HG03558 (cell line): ENCODE measurements around the gene VPS13C.
"Not testable (repeated sequence)": the region's sequence is repeated elsewhere in the genome, so short reads cannot be mapped to it uniquely, and the experiment has no call there.

ENCODE experiments used
- ATAC-seq: cut with Tn5 transposase; IDR thresholded peaks from one replicate; pipeline ENCODE4 v1.9.1; 2021; ENCODE audit warnings: moderate number of reproducible peaks; ENCODE audit not compliant: unreplicated experiment; ENCODE audit errors: extremely low read depth

Gene VPS13C

DNA sequence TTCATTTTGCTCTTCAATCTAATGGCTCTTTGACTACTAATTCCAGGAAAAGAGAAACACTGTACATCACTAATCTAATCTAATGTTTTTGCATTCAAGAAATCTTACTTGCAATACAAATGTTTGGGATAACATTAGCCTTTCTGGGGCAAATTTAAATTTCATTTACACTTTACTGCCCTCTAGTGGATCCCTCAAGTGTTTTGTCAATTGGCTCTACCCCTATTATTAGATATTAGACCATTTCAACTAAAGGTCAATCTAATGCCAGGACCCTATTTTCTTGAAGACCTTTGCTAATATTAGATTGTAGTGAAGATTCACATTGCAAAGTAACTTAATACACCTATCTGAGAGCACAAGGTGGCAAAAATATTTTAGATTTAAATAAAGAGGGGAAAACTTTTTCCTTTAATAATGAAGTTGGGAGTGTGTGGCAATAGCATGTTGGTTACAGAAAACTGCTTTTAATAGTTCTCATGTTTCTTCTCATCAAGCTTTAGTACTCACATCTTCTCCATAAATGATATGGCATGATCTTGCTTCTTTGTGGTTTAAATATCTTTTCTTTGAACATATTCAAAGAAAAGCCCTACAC, 11.6 kb upstream of the VPS13C start:
- ATAC-seq: no peak

DNA sequence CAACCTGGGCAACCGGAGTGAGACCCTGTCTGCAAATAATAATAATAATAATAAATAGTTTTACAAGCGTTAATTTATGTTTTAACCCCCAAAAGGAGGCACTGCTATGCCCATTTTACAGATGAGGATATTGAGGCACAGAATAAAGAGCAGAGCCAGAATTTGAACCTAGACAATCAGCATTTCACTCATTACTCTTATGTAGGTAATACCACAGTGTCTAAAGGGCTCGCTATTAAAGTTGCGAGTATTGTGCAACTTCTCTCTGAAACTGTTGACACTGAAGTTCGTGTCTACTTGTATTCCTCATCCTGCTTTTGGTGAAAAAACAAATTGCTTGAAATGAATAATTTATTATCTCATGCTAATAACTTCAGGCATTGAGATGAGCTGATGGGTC, 9.3 kb upstream of the VPS13C start:
- ATAC-seq: no peak

DNA sequence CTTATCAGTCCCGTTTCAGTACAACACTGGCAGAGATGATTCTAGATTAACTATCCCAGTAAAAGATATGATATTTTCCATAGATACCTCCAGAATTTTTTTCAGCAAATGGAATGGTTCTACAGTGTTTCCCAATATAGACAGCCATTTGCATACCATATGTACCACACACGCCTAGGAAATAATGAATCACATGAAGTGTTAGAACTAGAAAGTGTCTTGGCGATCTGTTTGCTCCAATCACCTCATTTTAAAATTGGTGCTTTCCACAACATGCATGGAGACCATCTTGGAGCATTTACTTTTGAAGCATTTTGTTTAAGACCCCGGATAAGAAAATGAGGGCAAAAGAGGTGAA, 8.5 kb upstream of the VPS13C start:
- no peak for ATAC-seq

DNA sequence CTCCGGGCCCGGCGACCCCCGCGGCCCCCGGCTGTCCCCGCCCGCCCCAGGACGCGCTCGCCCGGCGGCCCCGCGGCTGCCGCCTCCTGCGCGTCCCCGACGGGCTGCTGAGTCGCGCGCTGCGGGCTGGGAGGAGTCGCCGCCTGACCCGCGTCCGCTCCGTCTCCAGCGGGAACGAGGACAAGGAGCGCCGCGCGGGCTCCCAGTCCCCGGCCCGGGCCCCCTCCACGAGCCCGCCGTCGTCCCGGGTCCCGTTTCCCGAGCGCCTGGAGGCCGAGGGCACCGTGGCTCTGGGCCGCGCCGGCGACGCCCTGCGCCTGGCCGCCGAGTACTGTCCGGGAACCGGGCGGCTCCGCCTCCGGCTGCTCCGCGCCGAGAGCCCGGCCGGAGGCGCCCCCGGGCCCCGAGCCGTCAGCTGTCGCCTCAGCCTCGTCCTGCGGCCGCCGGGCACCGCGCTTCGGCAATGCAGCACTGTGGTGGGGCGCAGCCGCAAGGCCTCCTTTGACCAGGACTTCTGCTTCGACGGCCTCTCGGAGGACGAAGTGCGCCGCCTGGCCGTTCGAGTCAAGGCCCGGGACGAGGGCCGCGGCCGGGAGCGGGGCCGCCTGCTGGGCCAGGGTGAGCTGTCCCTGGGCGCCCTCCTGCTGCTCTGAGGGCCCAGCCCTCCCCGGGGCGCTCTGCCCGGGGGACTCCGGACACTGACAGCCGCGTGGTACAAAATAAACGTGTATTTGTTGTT, 8.0 kb upstream of the VPS13C start:
- no peak for ATAC-seq

DNA sequence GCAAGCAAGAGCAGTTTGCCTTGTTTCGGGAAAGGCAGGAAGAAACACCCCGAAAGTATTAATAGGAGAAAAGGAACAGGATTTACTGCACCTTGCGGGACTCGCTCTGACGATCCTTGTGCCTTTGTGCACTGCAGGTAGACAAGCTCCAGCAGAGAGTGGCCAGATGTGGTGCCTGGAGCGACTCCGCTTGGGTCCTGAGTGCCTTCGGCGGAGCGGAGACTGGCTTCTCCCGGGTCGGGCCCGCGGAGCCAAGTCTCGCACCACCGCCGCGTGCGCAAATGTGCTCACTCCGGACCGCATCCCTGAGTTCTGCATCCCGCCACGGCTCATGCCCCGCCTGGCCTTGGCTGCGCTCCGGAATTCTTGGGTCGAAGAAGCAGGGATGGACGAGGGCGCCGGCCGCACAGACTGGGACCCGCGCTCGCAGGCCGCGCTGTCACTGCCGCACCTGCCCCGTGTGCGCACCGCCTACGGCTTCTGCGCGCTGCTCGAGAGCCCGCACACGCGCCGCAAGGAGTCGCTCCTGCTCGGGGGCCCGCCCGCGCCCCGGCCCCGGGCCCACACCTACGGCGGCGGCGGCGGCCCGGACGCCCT, 7.3 kb upstream of the VPS13C start:
- ATAC-seq: no peak

DNA sequence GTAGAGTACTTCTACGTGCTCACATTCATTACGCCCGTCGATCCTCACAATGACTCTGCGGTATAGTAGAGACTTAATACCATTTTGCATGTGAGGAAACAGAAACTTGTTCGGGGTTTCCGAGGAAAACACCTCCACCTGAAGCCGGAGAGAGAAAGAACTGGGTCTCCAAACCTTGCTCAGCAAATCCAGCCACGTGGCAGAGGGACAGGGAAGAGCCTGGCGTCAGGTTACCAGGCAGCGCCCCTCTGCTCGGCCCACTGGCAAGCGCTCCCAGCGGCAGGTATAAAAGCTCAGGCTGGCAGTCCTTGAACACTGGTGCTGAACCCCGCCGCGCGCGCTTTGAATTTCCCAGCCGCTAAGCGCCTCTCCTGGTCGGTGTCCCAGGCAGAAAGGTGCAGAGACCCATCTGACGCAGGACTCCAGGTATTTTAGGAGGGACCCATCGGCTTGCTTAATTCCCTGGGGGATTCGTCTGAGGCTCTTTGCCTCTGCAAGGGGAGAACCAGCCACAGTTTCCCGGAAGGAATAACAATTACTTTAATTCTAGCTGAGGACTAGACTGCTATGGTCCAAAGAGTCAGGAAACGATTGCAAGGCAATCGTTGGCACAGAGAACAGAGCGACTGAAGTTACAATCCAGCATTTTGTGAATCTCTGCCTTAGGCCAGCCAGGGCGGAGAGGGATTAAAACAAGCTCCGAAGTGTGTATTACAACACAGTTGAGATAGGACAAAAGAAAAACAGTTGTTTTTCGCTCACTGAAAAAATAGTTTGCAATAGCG, 6.6 kb upstream of the VPS13C start, which contains the start of gene C2CD4A:
C2CD4A (plus strand) TSS at position 315 of the 785 bp plus-strand sequence. CDS start 637 bp downstream, outside the sequence.
- ATAC-seq: no peak

DNA sequence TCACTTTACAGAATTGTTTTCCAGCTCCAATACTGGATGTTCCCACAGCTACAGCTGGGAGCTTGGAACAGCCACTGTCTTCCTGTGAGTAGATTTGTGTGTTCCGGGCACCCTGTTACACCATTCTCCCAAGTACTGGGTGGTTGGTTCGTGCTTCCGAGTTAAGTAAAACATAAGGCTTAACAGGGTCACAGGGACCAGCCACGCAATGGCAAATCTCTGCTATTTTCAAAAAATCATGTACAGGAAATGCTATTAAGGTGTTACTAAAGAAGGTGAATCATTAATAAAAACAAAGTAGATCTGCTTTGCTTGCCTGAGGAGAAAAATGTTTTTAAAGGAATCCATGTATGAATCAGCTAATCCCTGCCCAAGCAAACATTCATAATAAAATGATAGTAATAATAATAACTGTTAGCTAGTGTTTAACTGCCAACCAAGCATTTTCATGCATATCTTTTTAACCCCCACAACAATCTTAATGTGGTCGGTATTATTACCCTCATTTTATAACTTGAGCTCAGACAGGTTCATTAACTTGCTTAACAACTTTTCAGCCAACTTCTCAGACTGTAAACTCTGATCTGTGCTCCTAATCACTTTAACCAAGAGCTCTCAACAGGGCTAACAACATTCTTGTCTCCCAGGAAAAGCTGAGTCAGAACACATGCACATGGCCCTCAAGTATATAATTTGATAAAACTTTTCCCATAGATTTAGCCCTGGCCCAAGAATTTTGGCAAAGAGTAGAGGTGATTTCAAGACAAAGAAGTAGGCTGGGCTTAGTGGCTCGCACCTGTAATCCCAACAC, 3.8 kb upstream of the VPS13C start:
- ATAC-seq: no peak

DNA sequence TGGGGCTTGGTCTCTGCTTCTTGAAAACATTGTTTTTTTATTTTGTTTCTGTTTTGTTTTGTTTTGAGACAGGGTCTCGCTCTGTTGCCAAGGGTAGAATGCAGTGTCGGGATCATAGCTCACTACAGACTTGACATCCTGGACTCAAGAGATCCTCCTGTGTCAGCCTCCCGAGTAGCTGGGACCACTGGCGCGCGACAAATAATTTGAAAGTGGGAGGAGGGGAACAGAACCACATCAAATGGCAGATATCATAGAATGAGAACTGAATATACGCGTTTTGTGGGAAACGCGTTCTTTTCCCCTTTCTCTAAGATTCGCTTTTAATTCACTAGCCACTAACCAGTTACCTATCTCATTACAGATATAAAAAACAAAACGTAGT, 641 bp upstream of the VPS13C start:
- no peak for ATAC-seq

DNA sequence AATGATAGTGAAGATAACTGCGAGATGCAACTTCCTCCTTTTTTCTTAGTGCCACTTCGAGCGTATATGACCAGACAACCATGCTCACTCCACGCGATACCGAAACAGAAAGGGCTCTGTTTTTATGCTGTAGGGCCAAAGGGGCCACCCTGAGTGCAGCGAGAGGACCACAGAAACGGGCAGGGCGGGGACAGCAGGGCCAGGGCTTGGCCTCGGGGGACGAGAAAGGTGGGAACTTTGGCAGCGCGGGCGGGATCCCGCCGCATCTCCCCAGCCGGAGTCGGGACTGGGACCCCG, 483 bp downstream of the VPS13C start:
- ATAC-seq: peak; percentile 50

DNA sequence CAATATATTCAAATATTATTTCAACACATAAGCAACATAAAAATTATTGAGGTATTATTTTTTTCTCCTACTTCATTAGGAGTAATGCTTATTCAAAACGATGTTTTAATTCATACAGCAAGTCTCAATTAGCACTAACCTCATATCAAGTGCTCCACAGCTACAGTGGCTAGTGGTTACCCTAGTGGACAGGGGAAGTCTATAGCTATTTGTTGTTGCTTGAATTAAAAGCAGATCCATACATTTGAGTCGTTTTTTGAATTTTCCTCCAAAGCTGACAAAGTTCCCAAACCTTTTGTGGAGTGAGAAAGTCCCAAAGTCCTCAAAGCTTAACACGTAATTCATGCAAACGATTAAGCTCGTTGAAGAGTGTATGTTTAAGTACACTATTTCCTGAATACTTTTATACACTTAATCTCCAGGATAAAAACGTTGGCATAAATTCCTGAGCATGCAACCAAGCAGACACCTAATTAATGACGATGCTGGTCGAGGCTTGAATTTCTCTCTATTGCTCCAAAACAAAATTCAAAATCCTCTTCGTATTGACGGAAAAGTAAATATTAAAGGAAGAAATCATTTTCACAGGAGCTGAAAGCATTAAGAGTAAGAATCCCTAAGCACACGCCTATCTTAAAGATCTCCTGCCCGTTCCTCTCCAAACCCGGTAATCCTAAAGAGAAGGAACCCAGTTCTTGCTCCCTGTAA, 985 bp downstream of the VPS13C start:
- ATAC-seq: no peak

DNA sequence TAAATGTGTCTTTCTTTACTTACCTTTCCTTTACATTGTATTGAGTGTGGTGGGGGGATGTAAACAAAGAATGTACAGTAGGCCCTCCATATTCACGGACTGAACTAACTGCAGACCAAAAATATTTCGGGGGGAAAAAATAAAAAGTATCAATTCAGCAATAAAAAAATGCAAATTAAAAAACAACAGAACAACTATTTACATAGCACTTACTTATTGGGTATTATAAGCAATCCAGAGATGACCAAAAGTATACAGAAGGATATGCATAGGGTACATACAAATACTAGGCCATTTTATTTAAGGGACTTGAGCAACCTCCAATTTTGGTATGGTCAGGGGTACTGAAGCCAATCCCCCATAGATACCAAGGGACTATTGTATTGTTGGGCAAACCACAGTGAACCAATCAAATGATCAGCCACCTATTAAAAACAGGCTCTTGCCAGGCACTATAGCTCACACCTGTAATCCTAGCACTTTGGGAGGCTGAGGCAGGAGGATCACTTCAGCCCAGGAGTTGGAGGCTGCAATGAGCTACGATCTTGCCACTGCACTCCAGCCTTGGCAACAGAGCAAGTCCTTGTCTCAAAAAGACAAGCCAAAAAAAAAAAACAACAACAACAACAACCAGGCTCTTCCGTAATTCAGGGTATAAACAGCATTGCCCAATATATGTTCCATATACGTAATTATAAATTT, 1.8 kb downstream of the VPS13C start:
- ATAC-seq: no peak

DNA sequence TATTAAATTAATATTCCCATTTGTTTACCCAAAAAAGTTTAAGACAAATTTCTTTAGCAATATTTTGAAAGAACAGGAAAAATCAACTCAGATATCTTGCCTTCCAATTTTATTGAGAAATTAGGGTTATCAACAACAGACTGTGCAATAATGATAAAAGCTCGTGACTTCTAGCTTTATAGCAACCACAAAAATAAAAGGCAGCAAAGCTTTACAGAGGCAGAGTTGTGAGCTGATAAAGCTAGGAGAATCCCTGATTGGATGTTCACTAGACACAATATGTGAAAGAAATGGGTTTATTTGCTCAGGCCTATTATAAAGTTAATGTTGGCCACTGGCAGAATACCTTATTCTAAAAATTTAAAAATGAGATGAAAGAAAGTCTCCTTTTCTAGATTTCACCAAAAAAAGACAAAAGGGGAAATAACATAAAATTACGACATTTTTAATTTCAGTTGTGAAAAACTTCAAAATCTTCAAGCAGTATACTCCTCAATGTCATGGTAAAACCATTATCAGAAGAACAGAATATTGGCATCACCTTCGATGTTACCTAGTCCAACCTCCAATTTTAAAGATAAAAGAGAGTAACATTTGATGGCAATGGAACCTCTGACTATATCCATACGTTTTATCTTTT, 2.8 kb downstream of the VPS13C start:
- ATAC-seq: no peak

DNA sequence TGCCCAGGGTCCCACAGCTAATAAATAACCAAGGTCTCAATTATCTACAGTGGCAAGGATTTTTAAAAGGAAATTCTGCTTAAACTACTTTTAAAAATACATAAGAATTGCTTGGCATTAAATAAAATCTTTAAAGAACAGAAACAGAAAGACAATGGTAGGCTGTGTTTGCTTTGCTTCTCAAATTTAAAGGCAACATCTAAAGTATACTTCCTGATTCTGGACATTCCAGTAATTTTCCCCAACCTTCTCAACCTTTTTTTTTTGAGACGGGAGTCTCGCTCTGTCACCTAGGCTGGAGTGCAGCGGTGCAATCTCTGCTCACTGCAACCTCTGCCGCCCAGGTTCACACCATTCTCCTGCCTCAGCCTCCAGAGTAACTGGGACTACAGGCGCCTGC, 5.3 kb downstream of the VPS13C start:
- no peak for ATAC-seq

DNA sequence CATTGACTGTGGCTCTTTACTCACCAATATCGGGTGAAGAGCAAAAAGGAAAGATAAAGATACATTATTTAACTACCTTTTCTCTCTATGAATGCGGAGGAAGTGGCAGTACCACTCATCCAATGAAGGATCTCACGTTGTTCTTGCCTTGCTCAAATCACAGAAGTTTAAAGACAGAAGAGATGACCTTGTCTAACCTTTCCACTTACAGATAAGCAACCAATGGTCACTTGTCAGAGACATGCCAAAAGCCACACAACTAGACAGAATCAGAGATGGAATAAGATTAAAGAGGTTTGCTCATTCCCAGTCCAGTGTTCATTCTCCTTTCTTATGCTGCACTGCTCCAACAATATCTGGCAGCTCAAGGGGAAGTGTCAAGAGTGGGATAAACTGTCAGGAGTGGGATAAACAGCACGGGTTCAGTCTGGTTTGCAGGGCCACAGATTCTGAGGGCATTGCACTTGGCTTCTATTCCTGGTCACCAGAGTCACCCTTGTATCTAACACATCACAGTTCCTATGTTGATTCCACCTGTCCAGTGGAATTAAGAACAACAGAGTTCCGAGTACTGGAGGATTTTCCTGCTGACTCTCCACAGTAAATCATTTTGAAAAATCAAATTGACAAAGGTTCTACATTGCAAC, 6.7 kb downstream of the VPS13C start:
- ATAC-seq: no peak

DNA sequence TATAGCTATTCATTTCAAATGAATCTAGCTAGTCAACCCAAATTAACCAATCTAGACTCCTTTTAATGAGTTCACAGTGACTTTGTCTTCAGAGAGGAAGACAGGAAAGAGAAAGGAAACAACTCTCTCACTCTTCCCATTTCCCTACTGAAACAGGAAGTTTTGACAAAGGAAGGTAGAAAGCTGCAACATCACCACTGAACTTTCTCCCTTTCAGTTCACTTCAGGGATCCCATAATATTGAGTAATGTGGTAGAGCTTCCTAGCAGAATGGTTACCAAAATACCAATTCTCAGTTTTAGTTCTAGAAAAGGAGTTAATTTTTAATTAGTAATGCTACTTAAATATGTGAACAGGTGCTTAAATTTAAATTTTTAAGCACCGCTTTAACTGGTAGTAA, 7.5 kb downstream of the VPS13C start:
- ATAC-seq: no peak

DNA sequence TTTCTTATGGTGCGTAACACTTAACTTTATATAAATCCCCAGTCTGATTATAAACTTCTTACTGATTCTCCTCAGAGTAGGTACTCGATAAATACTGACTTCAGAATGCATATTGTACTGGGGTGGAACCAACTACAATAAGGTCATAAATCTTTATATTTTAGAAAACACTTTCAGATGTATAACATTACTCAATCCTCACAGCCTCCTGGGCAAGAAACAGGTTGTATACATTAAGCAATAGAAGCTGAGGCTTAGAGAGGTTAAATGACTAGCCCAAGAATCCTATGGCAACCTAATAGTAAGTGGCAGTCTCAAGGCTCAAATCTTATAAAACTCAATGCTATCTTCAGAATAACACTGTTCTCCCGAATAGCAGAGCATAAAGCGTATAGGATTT, 9.1 kb downstream of the VPS13C start:
- ATAC-seq: no peak

DNA sequence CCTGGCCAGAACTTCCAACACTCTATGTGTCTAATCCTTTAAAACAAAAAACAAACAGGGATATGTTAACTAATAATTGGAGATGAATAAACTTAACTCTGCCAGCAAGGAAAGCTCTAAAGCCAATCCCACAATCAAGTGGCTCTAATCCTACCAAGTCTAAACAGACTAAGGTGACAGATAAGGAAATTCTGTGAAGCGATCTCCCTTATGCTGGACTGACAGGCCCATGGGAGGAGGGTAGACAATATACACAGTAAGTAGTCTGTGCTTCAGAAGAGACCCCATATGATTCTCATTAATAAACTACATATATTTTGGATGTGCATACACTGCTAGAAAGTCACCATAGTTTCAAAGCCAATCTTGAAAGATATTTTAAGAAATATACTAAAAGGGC, 10.1 kb downstream of the VPS13C start:
- ATAC-seq: no peak

DNA sequence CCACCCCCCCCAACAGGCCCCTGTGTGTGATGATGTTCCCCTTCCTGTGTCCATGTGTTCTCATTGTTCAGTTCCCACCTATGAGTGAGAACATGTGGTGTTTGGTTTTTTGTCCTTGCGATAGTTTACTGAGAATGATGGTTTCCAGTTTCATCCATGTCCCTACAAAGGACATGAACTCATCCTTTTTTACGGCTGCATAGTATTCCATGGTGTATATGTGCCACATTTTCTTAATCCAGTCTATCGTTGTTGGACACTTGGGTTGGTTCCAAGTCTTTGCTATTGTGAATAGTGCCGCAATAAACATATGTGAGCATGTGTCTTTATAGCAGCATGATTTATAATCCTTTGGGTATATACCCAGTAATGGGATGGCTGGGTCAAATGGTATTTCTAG, 12.0 kb downstream of the VPS13C start:
- ATAC-seq: not testable (repeated sequence)
